SK-N-SH treated with all-trans-retinoic acid at 6 μM for 48 hours (cell line): ENCODE results near the gene TIMP2.

Experiments used
- RARB ChIP-seq: fragments of 250-450 bp; sonication (Bioruptor Pico); IDR thresholded peaks from 2 replicates; pipeline ENCODE4 v1.8.0; 2021; ENCODE audit warnings: mild to moderate bottlenecking, moderate library complexity
- ZFP30 ChIP-seq: fragments of 450-650 bp; formaldehyde crosslinking; IDR thresholded peaks from 2 replicates; pipeline ENCODE4 v1.5.0; 2022; ENCODE audit warnings: mild to moderate bottlenecking, moderate library complexity
- TF ChIP-seq, protein P1 (sequence below): fragments of 250-450 bp; sonication (Bioruptor Pico); IDR thresholded peaks from 2 replicates; pipeline ENCODE4 v1.8.0; 2020; ENCODE audit warnings: mild to moderate bottlenecking, moderate library complexity, borderline replicate concordance
- TF ChIP-seq, protein P2 (sequence below): fragments of 250-450 bp; sonication (Bioruptor Pico); IDR thresholded peaks from 2 replicates; pipeline ENCODE4 v1.5.1; 2020; ENCODE audit warnings: low read depth, mild to moderate bottlenecking, moderate library complexity

DNA sequence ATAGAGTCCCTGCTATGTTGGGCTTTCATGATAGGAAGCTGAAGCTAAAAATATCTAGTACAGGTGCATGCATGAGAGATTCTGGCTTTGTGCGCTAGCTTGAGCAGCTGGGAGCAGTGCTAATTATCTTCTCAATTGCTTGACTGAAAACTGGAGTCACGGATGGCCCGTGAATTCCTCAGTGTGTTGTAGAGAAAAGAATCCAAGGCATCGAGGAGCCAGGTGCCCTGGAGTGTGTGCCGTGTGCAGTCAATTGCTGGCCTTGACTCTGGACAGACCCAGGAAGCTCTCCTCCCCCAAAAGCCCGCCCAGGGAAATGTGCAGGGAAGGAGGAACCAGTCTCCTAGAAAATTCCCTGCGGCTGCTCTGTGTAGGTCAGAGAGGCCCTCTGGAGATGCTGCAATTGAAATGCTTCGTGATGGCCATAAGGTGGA lies 40.3 kb upstream of the TIMP2 start:
- TF ChIP-seq, protein P1, sequence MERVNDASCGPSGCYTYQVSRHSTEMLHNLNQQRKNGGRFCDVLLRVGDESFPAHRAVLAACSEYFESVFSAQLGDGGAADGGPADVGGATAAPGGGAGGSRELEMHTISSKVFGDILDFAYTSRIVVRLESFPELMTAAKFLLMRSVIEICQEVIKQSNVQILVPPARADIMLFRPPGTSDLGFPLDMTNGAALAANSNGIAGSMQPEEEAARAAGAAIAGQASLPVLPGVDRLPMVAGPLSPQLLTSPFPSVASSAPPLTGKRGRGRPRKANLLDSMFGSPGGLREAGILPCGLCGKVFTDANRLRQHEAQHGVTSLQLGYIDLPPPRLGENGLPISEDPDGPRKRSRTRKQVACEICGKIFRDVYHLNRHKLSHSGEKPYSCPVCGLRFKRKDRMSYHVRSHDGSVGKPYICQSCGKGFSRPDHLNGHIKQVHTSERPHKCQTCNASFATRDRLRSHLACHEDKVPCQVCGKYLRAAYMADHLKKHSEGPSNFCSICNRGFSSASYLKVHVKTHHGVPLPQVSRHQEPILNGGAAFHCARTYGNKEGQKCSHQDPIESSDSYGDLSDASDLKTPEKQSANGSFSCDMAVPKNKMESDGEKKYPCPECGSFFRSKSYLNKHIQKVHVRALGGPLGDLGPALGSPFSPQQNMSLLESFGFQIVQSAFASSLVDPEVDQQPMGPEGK = no peak
- no peak for TF ChIP-seq RARB
- no peak for TF ChIP-seq ZFP30 (CRISPR knock-in tag)
- TF ChIP-seq, protein P2, sequence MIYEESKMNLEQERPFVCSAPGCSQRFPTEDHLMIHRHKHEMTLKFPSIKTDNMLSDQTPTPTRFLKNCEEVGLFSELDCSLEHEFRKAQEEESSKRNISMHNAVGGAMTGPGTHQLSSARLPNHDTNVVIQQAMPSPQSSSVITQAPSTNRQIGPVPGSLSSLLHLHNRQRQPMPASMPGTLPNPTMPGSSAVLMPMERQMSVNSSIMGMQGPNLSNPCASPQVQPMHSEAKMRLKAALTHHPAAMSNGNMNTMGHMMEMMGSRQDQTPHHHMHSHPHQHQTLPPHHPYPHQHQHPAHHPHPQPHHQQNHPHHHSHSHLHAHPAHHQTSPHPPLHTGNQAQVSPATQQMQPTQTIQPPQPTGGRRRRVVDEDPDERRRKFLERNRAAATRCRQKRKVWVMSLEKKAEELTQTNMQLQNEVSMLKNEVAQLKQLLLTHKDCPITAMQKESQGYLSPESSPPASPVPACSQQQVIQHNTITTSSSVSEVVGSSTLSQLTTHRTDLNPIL (CRISPR knock-in tag) = no peak
